NCI-H1092 treated with DMSO at 0.1 percent for 48 hours (cell line): ENCODE data around the gene HNRNPM.

Experiments used
- DNase-seq: peaks from one replicate; lab custom pipeline; 2025; lab: John Stamatoyannopoulos, UW

The HNRNPM gene

DNA sequence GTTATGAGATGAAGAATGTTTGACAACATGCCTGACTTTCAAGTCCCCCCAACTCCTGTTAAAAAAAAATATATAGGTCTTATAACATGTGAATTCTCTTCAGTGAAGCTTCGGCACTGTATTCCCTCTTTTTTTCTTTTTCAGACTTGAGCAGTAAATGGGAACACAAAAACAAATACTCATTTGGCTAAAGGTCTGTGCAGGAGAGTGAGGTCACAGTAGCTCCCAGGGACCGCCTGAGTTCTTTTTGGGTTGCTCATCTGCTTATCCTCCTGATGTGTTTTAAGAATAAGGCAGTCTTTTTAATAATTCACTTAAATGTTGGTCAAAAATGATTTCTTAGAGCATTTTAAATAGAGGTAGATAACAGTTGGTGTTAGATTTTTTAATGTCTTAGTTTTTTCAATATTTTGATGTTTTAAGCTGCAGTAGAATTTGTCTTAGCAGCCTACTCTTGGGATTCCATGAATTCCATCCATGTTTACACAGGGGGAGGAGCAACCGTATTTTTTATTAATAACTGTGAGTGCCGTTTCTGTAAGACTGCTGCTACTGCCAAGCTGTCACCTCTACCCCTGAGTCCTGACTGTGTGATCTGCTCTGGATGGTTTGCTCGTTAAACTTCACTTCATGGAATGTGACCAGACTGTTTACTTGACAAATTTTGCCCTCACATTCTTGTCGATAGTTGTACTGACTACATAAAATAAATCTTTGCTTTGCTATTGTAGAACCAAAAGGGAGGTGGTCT is 14.9 kb downstream of the HNRNPM start:
- no peak for DNase-seq

GRCh38 chr19:8460516-8461298 is 15.9 kb downstream of the HNRNPM start:
- no peak for DNase-seq

- no peak for DNase-seq
Observed at GRCh38 chr19:8461376-8461775, 16.6 kb downstream of the HNRNPM start.

GRCh38 chr19:8461891-8462290 is 17.1 kb downstream of the HNRNPM start:
- DNase-seq, result no peak

GRCh38 chr19:8462571-8462970 is 17.8 kb downstream of the HNRNPM start:
- no peak for DNase-seq

GRCh38 chr19:8463365-8463764 is 18.6 kb downstream of the HNRNPM start:
- no peak for DNase-seq

GRCh38 chr19:8466018-8466417 is 21.2 kb downstream of the HNRNPM start:
- DNase-seq, result no peak

DNA sequence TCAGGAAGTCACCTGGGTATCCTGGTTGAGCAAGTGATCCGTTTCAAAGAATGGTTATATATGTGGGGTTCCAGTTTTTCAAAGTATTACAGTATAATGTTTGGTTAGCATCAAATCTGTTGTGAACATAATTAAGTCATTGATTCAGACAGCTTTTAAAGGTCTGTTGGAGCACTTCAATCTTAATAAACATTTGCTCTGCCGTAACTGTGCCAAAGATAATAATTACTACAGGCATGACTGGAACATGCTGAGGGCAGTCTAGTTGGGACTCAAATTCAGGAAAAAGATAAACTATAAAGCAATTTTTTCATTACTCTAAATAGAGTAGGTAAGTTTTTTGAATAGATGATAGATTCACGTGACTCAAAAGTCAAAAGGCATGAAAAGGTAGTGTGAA is 23.3 kb downstream of the HNRNPM start:
- DNase-seq, result no peak

DNA sequence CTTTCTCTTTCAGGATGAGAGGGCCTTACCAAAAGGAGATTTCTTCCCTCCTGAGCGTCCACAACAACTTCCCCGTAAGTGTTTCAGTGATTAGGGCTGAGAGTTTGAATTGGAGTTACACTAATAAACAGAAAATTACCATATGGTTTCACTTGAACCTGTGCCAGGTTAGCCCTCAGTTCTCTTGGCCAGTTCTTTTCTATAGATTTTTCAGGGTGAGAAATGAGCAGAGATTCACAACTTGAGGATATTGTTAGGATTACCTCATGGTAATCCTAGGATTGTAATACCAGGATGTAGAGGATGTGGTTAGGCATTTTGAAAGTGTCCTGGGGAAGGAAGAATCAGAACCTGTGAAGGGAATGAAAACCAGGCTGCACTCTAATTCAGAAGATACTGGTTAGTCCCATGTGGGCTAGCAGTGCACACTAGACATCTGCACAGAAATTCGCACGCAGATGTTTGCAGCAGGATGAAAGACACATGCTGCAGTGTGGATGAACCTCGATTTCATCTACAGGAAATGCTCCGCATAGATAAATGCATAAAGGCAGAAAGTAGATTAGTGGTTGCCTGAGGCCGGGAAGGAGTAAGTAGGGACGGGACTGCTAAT is 24.1 kb downstream of the HNRNPM start:
- DNase-seq, result no peak

- no peak for DNase-seq
Observed at GRCh38 chr19:8469613-8470368, 25.0 kb downstream of the HNRNPM start.

DNA sequence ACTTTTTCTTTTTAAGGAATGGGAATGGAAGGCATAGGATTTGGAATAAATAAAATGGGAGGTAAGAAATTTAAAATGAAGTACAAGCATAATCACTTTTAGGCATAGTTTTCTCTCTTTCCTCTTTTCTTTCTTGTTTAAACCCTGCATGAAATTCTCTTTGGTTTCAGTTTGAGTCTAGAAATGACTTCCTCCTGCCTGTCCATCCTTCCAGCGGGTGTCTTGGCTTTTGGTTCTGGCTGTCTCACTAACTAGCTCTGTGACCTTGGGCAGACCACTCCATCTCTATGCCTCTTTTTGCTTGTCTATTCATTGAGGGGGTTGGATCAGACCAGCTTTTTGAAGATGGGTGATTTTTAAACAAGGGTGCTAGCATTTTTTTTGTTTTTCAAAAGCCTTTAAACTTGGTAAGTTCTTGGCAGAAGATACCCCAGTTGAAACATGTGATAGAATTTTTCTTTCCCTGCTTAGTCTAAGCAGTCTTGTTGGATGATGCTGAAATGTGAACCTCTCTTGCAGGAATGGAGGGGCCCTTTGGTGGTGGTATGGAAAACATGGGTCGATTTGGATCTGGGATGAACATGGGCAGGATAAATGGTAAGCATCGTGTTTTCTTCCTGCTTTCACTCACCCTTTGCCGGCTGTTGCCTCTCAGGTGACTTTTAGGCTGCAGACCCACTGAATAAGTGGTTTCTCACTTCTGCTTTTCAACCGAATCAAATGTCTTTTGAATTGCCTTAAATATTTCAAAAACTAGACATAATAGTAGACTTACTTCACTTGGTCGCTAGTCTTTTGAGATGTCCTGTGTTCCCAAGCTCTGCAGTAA is 29.1 kb downstream of the HNRNPM start:
- no peak for DNase-seq

DNA sequence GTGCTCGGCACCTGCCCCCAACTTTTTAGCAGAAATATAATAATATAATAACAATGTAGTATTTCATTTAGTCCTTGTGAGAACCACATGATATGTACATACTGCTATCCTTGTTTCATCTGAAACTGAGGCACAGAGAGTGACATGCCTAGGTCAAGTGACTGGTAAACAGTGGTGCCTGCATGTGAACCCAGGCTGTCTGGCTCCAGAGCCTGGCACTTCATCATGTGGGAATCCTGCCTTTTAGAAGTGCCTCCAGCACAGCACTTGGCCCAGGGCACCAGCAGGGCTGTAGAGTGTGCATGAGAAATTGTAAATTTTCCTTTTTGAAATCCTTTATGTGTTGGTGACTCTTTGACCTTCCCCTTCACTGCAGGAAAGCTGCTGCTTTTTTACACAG is 30.2 kb downstream of the HNRNPM start:
- DNase-seq, result no peak

GRCh38 chr19:8476524-8476923 is 31.7 kb downstream of the HNRNPM start:
- DNase-seq, result no peak

GRCh38 chr19:8477889-8478288 is 33.1 kb downstream of the HNRNPM start:
- DNase-seq, result no peak

GRCh38 chr19:8478598-8478997 is 33.8 kb downstream of the HNRNPM start:
- DNase-seq, result no peak

DNA sequence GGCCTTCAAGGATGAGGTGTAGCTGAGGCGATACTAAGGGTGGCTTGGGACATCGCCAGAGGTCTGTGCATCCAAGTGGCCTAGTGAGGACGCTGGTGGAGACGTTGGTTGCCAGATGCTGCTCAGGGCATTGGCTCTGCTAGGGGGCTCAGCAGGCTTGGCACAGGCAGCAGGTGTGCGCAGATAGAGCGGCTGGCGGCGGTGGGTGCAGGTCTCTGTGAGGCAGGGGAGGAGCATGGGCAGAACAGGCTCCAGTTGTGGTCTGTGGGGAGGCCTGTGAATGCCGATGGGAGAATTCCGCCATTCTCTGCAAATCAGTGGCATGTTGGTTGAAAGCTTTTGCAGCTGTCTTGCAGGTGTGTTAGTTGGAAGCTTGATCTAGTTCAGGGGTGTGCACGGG is 36.4 kb downstream of the HNRNPM start:
- no peak for DNase-seq

DNA sequence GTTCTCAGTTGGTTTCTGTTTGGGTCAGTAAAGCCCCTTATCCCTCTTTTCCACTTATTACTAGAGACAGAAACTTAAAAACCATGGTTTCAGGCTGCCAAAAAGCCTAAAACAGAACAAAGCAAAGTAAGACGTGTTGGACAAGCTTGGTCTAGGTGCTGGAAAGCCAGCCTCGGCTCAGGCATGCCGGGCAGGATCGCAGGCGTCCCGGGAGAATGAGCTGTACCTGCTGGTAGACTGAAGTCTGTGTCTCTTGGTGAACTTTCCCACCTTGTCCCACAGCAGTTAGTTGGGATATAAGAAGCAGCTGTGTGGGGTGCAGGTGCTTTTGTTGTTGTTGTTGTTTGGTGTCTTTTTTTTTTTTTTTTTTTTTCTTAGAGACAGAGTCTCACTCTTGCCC is 36.8 kb downstream of the HNRNPM start:
- DNase-seq, result no peak

GRCh38 chr19:8482696-8483095 is 37.9 kb downstream of the HNRNPM start:
- DNase-seq, result no peak

DNA sequence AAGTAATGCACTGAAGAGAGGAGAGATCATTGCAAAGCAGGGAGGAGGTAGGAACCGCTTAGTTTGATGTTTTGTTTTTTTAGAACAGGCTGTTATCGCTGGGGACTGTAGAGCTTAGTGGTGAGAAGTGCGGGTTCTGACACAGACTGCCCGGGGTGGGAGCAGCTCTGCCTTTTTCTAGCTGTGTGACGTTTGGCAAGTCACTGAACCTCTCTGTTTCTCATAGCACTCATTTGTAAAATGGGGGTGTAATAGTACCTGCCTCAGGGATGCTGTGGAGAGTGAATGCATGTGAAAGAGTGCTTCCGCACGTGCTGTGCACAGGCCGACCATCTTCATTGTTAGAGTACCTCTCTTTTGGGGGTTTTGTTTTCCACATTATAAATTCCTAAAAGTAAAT is 38.4 kb downstream of the HNRNPM start:
- DNase-seq, result no peak

DNA sequence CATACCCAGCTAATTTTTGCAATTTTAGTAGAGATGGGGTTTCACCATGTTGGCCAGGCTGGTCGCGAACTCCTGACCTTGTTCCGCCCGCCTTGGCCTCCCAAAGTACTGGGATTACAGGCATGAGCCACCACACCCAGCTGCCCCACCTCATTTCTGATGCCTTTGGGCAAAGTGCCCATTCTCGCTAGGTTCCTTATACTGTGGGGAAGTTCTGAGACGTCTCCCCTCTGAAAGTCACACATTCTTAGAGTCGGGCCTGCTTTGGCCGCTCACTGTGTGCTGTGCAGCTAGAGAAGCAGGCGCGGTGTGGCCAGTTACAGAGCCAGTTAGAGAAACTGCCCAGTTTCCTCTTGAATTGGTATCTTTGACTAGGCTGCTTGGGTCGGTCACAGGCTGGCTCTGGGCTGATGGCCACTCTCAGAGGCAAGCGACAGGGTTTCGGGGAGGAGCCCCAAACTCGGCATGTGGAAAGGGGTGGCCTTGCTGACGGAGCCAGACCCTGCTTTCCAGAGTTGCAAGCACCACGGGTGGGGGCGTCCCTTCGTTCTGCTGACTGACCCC is 39.6 kb downstream of the HNRNPM start:
- no peak for DNase-seq
